PC-3 (cell line): Measurements from ENCODE around the gene PIGP. TPM values are rescaled to one million over a fixed set of nuclear protein-coding genes. Genes with fewer than 3 reads are reported as not detected.

Source experiments
- ATAC-seq: fragments of 200-7000 bp; cut with Tn5 transposase; 2 replicates; pipeline ENCODE4 v1.9.1; 2020; ENCODE audit warnings: mild to moderate bottlenecking, moderate library complexity
- BruUV-seq: library from RNA; stranded (reverse); fragments of 400-500 nt; replicated peaks from 2 replicates; lab custom pipeline; 2021; lab: Mats Ljungman, UMichigan
- CTCF ChIA-PET: fragments of 300-600 bp; sonication (Branson Sonifier 250); formaldehyde crosslinking; loops from one replicate; lab custom pipeline; 2022; ENCODE audit warnings: antibody characterized with exemption; lab: Charles Lee
- POLR2A ChIA-PET: fragments of 300-600 bp; sonication (Branson Sonifier 250); formaldehyde crosslinking; loops from one replicate; lab custom pipeline; 2022; ENCODE audit warnings: antibody characterized with exemption; ENCODE audit not compliant: unreplicated experiment; lab: Charles Lee
- DNase-seq: peaks from one replicate; pipeline ENCODE4 v3.0.0-alpha.2; 2015
- H2AFZ ChIP-seq: fragments of 300-600 bp; sonication (generic); 2 replicates; pipeline ENCODE4 v1.6.0; 2016; ENCODE audit warnings: antibody characterized with exemption, low read length
- H3F3A ChIP-seq: fragments of 300-600 bp; sonication (generic); one replicate; pipeline ENCODE4 v1.6.0; 2017; ENCODE audit warnings: antibody characterized with exemption, low read length, control low read depth, mild to moderate bottlenecking; ENCODE audit not compliant: unreplicated experiment
- H3K27ac ChIP-seq: fragments of 300-600 bp; sonication (generic); 2 replicates; pipeline ENCODE4 v1.5.1; 2016; ENCODE audit warnings: mild to moderate bottlenecking, low read length
- H3K27me3 ChIP-seq: fragments of 300-600 bp; sonication (generic); 2 replicates; pipeline ENCODE4 v1.6.1; 2016; ENCODE audit warnings: low read length, mixed read lengths
- H3K36me3 ChIP-seq: fragments of 300-600 bp; sonication (generic); 2 replicates; pipeline ENCODE4 v1.6.1; 2016; ENCODE audit warnings: low read depth, mixed run types, low read length, mixed read lengths
- H3K4me1 ChIP-seq: fragments of 300-600 bp; sonication (generic); 2 replicates; pipeline ENCODE4 v1.5.1; 2016; ENCODE audit warnings: low read length; ENCODE audit not compliant: insufficient read depth
- H3K4me2 ChIP-seq: fragments of 300-600 bp; sonication (generic); 2 replicates; pipeline ENCODE4 v1.6.0; 2016; ENCODE audit warnings: low read length
- H3K4me3 ChIP-seq: fragments of 300-600 bp; sonication (generic); 2 replicates; pipeline ENCODE4 v1.5.1; 2016; ENCODE audit warnings: mild to moderate bottlenecking, low read length, mixed read lengths
- H3K79me2 ChIP-seq: fragments of 300-600 bp; sonication (generic); 2 replicates; pipeline ENCODE4 v1.6.1; 2017; ENCODE audit warnings: low read length, mixed read lengths
- H3K9ac ChIP-seq: fragments of 300-600 bp; sonication (generic); 2 replicates; pipeline ENCODE4 v1.6.0; 2016; ENCODE audit warnings: mild to moderate bottlenecking, low read length
- H3K9me2 ChIP-seq: fragments of 300-600 bp; sonication (generic); replicated peaks from 2 replicates; pipeline ENCODE4 v1.6.1; 2016; ENCODE audit warnings: mixed run types, low read length, mixed read lengths
- H3K9me3 ChIP-seq: fragments of 300-600 bp; sonication (generic); 2 replicates; pipeline ENCODE4 v1.6.1; 2016; ENCODE audit warnings: low read length, mixed read lengths
- H4K20me1 ChIP-seq: fragments of 300-600 bp; sonication (generic); 2 replicates; pipeline ENCODE4 v1.6.1; 2016; ENCODE audit warnings: low read length, mixed read lengths
- CTCF ChIP-seq: fragments of 300-600 bp; sonication (generic); conservative IDR thresholded peaks from 2 replicates; pipeline ENCODE4 v1.5.1; 2017; ENCODE audit warnings: antibody characterized with exemption, low read depth, mild to moderate bottlenecking, low read length
- EZH2 ChIP-seq: fragments of 300-600 bp; sonication (generic); IDR thresholded peaks from one replicate; pipeline ENCODE4 v1.6.1; 2017; ENCODE audit warnings: antibody characterized with exemption, mild to moderate bottlenecking, low read length; ENCODE audit not compliant: unreplicated experiment
- EZH2phosphoT487 ChIP-seq: fragments of 300-600 bp; sonication (generic); IDR thresholded peaks from 2 replicates; pipeline ENCODE4 v1.6.1; 2018; ENCODE audit warnings: mild to moderate bottlenecking, antibody characterized with exemption, low read length, borderline replicate concordance
- intact Hi-C: fragments of 100-400 bp; cut with micrococcal nuclease; formaldehyde crosslinking; loops from 2 replicates; pipeline ENCODE4 v1.9.0; 2023
- total RNA-seq: library from RNA; depleted of rRNA; stranded (reverse); fragments of >200 nt; gene quantifications from 2 replicates; pipeline ENCODE4 v1.2.3, GENCODE V29; 2014

Gene PIGP
- total RNA-seq, 1 experiment from 2014 or later: 20.1 TPM

GRCh38 chr21:37062593-37062935, 10.3 kb downstream of the PIGP start:
- no TSS peak for BruUV-seq
- intact Hi-C loops: no loop called here

GRCh38 chr21:37061926-37062592, 10.8 kb downstream of the PIGP start:
- Histone ChIP-seq H3K4me1 (peaks cover 16% of the 10 kb centered on the region), H4K20me1 (no peaks in the 10 kb centered on the region), H3K27me3 (no peaks in the 10 kb centered on the region), H3K9me3 (no peaks in the 10 kb centered on the region), H3K79me2 (no peaks in the 10 kb centered on the region), H3K9ac (no peak overlapping the region), H3K36me3 (peaks cover 9% of the 10 kb centered on the region; the same call in 1 of the 2 replicates), H3K4me3 (no peak overlapping the region), H3K4me2 (no peak overlapping the region), H3K9me2 (no peaks in the 10 kb centered on the region), H3K27ac (no peak overlapping the region), H3F3A (no peaks in the 10 kb centered on the region), H2AFZ (no peak overlapping the region)
- TF ChIP-seq EZH2phosphoT487: no peak
- TF ChIP-seq CTCF: no peak
- no peak for TF ChIP-seq EZH2
- intact Hi-C loops: no loop called here
- POLR2A ChIA-PET: interaction anchor here (0.6 kb wide), 1 partner anchor 52 kb away, joined by 4 read pairs; no protein-coding TSS in a partner anchor
- CTCF ChIA-PET: interaction anchor here (0.6 kb wide), 1 partner anchor 21 kb away, joined by 3 read pairs; no protein-coding TSS in a partner anchor
- DNase-seq: no peak
- ATAC-seq: no peak
- no TSS peak for BruUV-seq

More at GRCh38 chr21:37062593-37062935, 10.3 kb downstream of the PIGP start:
- H3K36me3 ChIP-seq: peaks cover 9% of the 10 kb centered on the region; the same call in 1 of the 2 replicates
- ChIA-PET POLR2A (no interaction called here), CTCF (no interaction called here)
- H3K9ac ChIP-seq: no peak overlapping the region
- H3K27ac ChIP-seq: no peak overlapping the region
- H4K20me1 ChIP-seq: no peaks in the 10 kb centered on the region
- no peak for TF ChIP-seq EZH2phosphoT487
- no peak for TF ChIP-seq EZH2
- no peak for TF ChIP-seq CTCF
- ATAC-seq (no peak), DNase-seq (no peak)
- peaks cover 16% of the 10 kb centered on the region for H3K4me1 ChIP-seq
- no peak overlapping the region for H2AFZ ChIP-seq
- H3K79me2 ChIP-seq: no peaks in the 10 kb centered on the region
- H3K4me2 ChIP-seq: no peak overlapping the region
- no peak overlapping the region for H3K4me3 ChIP-seq
- no peaks in the 10 kb centered on the region for H3K9me3 ChIP-seq
- H3K27me3 ChIP-seq: no peaks in the 10 kb centered on the region
- H3F3A ChIP-seq: no peaks in the 10 kb centered on the region
- no peaks in the 10 kb centered on the region for H3K9me2 ChIP-seq

GRCh38 chr21:37060296-37060695, 12.6 kb downstream of the PIGP start:
- peak; percentile 100 for ATAC-seq
- Histone ChIP-seq H3K27ac (peak overlapping the region; percentile 68), H2AFZ (no peak overlapping the region), H3K4me1 (peaks cover 16% of the 10 kb centered on the region), H4K20me1 (no peaks in the 10 kb centered on the region), H3K9me3 (no peaks in the 10 kb centered on the region), H3K9me2 (no peaks in the 10 kb centered on the region), H3K9ac (no peak overlapping the region), H3K4me3 (no peak overlapping the region), H3K36me3 (peaks cover 5% of the 10 kb centered on the region; the same call in 1 of the 2 replicates), H3K4me2 (peak overlapping the region; percentile 44), H3F3A (no peaks in the 10 kb centered on the region), H3K27me3 (no peaks in the 10 kb centered on the region), H3K79me2 (no peaks in the 10 kb centered on the region)
- no TSS peak for BruUV-seq
- CTCF ChIA-PET: interaction anchor here (0.5 to 1.1 kb wide), 3 partner anchors 73 to 151 kb away, joined by 3 to 6 read pairs (median 4); no protein-coding TSS in a partner anchor
- intact Hi-C loops: loop anchor here (1.0 kb wide), 1 partner anchor 27 kb away; no protein-coding TSS in a partner anchor
- DNase-seq: peak; percentile 97
- POLR2A ChIA-PET: interaction anchor here (0.6 kb wide), 1 partner anchor 382 kb away, joined by 5 read pairs; no protein-coding TSS in a partner anchor
- no peak for TF ChIP-seq EZH2
- TF ChIP-seq CTCF: peak; percentile 34; the same call in 1 of the 2 replicates
